Keratinocyte (primary cell): Measurements from ENCODE around the gene SESN2.

Source experiments
- CTCF ChIP-seq, 3 experiments: IDR thresholded peaks in 1 of 3; conservative IDR thresholded peaks in 1 of 3; optimal IDR thresholded peaks in 1 of 3; 2 replicates in 2 of 3; 3 replicates in 1 of 3; pipeline versions ENCODE3 to v1.5.1; 2011; ENCODE audit warnings: low read length in 3 of 3, mild to moderate bottlenecking in 3 of 3, moderate library complexity in 2 of 3, control low read depth in 1 of 3, inconsistent platforms in 1 of 3; ENCODE audit not compliant: insufficient read depth in 2 of 3; ENCODE audit errors: extremely low read depth in 1 of 3
- EZH2 ChIP-seq: IDR thresholded peaks from one replicate; pipeline ENCODE4 v1.6.1; 2012; ENCODE audit warnings: inconsistent platforms, mild to moderate bottlenecking, low read length, moderate library complexity

- TF ChIP-seq CTCF (optimal IDR thresholded peaks at IDR 0.05 in 1 of 3, IDR thresholded peaks at IDR 0.05 in 1 of 3, conservative IDR thresholded peaks at IDR 0.05 in 1 of 3; ENCODE audit: extremely low read depth in 1 of 3, insufficient read depth in 2 of 3, low read length in 3 of 3) = no peak
- TF ChIP-seq EZH2 = no peak
Observed at GRCh38 chr1:28247612-28248272, 11.6 kb upstream of the SESN2 start.
